DOHH2 (cell line): ENCODE measurements around the gene IGFBP3.

Source experiments
- EZH2phosphoT487 ChIP-seq: fragments of 200-600 bp; sonication (generic); IDR thresholded peaks from 2 replicates; pipeline ENCODE4 v1.6.1; 2017; ENCODE audit warnings: borderline replicate concordance, mild to moderate bottlenecking, antibody characterized with exemption, low read length, moderate library complexity, mixed read lengths
- TF ChIP-seq, protein P1 (sequence below): fragments of 200-600 bp; sonication (generic); IDR thresholded peaks from one replicate; pipeline ENCODE4 v1.5.1; 2014; ENCODE audit warnings: antibody characterized with exemption, mild to moderate bottlenecking, low read depth, low read length; ENCODE audit not compliant: poor library complexity, severe bottlenecking

DNA sequence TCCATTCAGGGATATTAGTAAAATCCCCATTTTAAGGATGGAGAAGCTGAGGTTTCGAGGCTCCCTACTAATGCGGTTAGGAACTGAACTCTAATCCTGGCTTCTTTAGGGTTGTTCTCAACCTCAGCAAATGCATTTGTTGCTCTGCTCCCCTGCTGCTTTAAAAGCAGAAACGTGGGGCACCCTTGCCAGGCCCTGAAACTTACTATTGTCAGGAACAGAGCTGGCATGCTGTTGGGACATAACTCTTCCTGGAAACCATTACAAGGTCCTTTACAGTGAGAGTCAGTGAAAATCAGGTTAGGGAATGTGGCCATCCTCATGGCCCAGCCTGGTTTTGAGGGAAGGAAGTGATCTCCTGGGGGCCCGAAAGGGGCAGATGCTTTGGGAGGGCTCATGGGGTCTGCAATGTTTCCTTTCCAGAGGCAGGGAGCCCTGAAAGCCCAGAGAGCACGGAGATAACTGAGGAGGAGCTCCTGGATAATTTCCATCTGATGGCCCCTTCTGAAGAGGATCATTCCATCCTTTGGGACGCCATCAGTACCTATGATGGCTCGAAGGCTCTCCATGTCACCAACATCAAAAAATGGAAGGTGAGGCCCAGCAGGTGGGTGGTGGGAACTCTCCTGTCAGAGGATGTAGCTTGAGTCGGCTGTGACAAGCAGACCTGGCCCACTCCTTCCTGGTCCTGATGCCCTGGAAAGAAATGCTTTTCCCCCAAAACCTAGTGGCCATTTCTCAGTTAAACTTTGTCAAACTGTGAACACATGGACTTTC is 30.8 kb downstream of the IGFBP3 start:
- TF ChIP-seq, protein P1, sequence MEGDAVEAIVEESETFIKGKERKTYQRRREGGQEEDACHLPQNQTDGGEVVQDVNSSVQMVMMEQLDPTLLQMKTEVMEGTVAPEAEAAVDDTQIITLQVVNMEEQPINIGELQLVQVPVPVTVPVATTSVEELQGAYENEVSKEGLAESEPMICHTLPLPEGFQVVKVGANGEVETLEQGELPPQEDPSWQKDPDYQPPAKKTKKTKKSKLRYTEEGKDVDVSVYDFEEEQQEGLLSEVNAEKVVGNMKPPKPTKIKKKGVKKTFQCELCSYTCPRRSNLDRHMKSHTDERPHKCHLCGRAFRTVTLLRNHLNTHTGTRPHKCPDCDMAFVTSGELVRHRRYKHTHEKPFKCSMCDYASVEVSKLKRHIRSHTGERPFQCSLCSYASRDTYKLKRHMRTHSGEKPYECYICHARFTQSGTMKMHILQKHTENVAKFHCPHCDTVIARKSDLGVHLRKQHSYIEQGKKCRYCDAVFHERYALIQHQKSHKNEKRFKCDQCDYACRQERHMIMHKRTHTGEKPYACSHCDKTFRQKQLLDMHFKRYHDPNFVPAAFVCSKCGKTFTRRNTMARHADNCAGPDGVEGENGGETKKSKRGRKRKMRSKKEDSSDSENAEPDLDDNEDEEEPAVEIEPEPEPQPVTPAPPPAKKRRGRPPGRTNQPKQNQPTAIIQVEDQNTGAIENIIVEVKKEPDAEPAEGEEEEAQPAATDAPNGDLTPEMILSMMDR, result no peak
- TF ChIP-seq EZH2phosphoT487, result no peak
